ENCODE results near the gene SSBP2. TPM values are rescaled to one million over a fixed set of nuclear protein-coding genes. Genes with fewer than 3 reads are reported as not detected.
"Not testable (repeated sequence)": the region's sequence is repeated elsewhere in the genome, so short reads cannot be mapped to it uniquely, and the experiment has no call there.

SSBP2 gene
- total RNA-seq, 4 donors from 2014 or later: 10.9 to 22.3 (median 14.9) TPM

DNA sequence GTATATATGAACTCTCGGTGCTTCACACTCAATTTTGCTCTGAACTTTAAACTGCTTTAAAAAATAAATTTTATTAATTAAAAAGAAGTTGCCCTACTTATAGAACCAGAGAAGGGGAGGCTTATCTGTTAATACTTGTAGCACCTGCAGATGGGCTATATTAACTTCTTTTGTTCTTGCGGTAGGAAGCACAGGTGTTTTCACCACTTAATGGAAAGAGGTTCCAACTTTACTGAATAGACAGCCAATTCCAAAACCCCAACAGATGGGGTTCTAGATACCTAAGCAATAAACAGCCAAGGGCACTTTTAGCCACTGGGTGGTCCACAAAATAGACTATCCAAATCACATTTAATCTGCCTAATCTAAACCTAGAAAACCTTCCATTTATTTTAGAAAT, 65.4 kb downstream of the SSBP2 start:
- no peaks in the 10 kb centered on the region for H3K36me3 ChIP-seq
- DNase-seq: no peak
- H3K9me3 ChIP-seq: no peaks in the 10 kb centered on the region
- TF ChIP-seq, protein P1, sequence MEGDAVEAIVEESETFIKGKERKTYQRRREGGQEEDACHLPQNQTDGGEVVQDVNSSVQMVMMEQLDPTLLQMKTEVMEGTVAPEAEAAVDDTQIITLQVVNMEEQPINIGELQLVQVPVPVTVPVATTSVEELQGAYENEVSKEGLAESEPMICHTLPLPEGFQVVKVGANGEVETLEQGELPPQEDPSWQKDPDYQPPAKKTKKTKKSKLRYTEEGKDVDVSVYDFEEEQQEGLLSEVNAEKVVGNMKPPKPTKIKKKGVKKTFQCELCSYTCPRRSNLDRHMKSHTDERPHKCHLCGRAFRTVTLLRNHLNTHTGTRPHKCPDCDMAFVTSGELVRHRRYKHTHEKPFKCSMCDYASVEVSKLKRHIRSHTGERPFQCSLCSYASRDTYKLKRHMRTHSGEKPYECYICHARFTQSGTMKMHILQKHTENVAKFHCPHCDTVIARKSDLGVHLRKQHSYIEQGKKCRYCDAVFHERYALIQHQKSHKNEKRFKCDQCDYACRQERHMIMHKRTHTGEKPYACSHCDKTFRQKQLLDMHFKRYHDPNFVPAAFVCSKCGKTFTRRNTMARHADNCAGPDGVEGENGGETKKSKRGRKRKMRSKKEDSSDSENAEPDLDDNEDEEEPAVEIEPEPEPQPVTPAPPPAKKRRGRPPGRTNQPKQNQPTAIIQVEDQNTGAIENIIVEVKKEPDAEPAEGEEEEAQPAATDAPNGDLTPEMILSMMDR (IDR thresholded peaks at IDR 0.05): no peak
- TF ChIP-seq POLR2A (IDR thresholded peaks at IDR 0.05): no peak
- no peaks in the 10 kb centered on the region for H3K27me3 ChIP-seq
- no peaks in the 10 kb centered on the region for H3K4me1 ChIP-seq
- no peak overlapping the region for H3K27ac ChIP-seq
- H3K4me3 ChIP-seq: no peak overlapping the region

DNA sequence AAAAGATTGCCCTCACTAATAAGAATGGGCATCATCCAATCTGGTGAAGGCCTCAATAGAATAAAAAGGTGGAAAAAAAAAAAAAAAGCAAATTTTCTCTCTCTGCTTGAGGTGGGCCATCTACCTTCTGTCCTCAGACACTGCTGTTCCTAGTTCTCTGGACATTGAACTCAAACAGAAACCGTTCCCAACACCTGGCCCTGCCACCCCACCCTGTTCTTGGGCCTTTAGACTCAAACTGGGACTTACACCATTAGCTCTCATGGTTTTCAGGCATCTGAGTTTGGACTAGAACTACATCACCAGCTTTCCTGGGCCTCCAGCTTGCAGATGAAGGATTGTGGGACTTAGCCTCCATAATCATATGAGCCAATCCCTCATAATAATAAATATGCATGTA, 71.0 kb downstream of the SSBP2 start:
- Histone ChIP-seq H3K4me1 (no peaks in the 10 kb centered on the region), H3K36me3 (no peaks in the 10 kb centered on the region), H3K27ac (no peak overlapping the region), H3K4me3 (no peak overlapping the region), H3K27me3 (no peaks in the 10 kb centered on the region), H3K9me3 (no peaks in the 10 kb centered on the region)
- DNase-seq: no peak
- TF ChIP-seq POLR2A (IDR thresholded peaks at IDR 0.05): no peak
- TF ChIP-seq, protein P1 (IDR thresholded peaks at IDR 0.05): no peak

DNA sequence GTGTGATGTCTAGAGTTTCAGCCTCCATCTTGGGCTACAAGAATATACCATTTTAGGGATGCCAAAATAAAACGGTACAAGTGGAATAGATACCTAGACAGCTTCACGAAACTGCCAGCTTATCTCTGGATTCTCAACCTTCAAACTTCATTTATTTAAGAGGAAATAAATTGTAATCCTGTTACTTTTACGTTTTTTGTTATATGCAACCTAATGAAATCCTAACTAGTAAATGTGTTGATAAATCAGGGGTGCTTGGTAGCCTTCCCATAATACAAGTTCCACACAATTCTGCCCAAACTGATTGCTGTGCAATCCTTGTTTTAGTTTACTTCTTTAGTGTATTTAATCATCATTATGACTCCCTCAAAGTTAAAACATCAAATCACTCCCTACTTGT, 75.5 kb downstream of the SSBP2 start:
- H3K36me3 ChIP-seq: no peaks in the 10 kb centered on the region
- H3K4me1 ChIP-seq: no peaks in the 10 kb centered on the region
- H3K27me3 ChIP-seq: no peaks in the 10 kb centered on the region
- H3K4me3 ChIP-seq: no peak overlapping the region
- DNase-seq: no peak
- TF ChIP-seq, protein P1 (IDR thresholded peaks at IDR 0.05): no peak
- no peak for TF ChIP-seq POLR2A (IDR thresholded peaks at IDR 0.05)
- H3K27ac ChIP-seq: no peak overlapping the region
- H3K9me3 ChIP-seq: no peaks in the 10 kb centered on the region

DNA sequence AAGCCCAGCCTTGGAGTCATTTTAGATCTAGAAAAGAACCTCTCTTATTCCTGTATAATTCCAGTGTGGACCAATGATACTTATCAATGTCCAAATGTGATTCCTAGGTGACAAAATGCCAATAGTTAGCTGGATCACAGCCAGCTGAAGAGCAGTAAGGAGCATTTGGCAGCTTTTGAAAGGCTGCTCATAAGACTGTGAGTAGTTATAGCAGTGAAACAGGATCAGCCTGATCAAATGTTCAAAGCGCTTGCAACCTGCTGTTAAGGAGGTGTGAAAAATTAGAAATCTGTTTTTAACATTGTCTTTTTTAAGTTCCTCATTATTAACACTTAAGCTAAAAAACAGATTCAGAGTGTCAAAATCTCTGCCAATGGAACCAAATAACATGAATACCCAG, 85.1 kb downstream of the SSBP2 start:
- H3K4me3 ChIP-seq: no peak overlapping the region
- H3K27ac ChIP-seq: no peak overlapping the region
- TF ChIP-seq, protein P1 (IDR thresholded peaks at IDR 0.05): no peak
- no peak for TF ChIP-seq POLR2A (IDR thresholded peaks at IDR 0.05)

DNA sequence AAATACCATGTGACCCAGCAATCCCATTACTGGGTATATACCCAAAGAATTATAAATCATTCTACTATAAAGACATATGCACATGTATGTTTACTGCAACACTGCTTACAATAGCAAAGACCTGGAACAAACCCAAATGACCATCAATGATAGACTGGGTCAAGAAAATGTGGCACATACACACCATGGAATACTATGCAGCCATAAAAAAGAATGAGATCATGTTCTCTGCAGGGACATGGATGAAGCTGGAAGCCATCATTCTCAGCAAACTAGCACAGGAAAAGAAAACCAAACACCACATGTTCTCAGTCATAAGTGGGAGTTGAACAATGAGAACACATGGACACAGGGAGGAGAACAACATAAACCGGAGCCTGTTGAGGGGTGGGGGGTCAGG, 90.3 kb downstream of the SSBP2 start:
- not testable (repeated sequence) for H3K27me3 ChIP-seq, H3K36me3 ChIP-seq, H3K9me3 ChIP-seq, DNase-seq, H3K4me3 ChIP-seq, H3K4me1 ChIP-seq, H3K27ac ChIP-seq

More for the DNA sequence above, 85.1 kb downstream of the SSBP2 start:
- Histone ChIP-seq H3K27me3 (no peaks in the 10 kb centered on the region), H3K9me3 (no peaks in the 10 kb centered on the region), H3K36me3 (no peaks in the 10 kb centered on the region), H3K4me1 (no peaks in the 10 kb centered on the region)
- no peak for DNase-seq

DNA sequence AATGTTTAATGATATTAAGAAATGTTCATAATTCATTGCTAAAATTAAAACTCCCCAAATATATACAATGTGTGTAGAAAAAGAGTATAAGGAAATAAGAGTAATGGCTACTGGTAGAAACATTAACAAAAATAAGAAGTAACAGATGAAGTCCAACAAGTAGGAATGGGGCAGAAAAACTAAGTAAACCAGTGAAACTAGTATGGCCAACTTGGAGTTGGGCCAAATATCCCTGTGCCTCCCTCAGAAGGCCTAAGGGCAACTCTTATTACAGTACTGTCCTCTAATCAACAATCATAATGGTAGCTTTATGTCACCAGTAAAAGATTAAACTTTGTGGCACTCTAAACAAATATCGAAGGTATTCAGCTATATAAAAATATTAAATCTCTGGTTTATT, 93.5 kb downstream of the SSBP2 start:
- no peaks in the 10 kb centered on the region for H3K27me3 ChIP-seq
- TF ChIP-seq, protein P1 (IDR thresholded peaks at IDR 0.05): no peak
- TF ChIP-seq POLR2A (IDR thresholded peaks at IDR 0.05): no peak
- H3K4me3 ChIP-seq: no peak overlapping the region
- no peak overlapping the region for H3K27ac ChIP-seq
- H3K4me1 ChIP-seq: peaks cover 0 to 4% (median 0%) of the 10 kb centered on the region in 4 donors
- H3K36me3 ChIP-seq: no peaks in the 10 kb centered on the region
- no peaks in the 10 kb centered on the region for H3K9me3 ChIP-seq
- no peak for DNase-seq

Data from Peyer's patch (tissue), 4 donors.